SK-N-MC (cell line): Measurements from ENCODE around the gene ARHGAP23.
"Not testable (repeated sequence)": the region's sequence is repeated elsewhere in the genome, so short reads cannot be mapped to it uniquely, and the experiment has no call there.

Experiments
- DNase-seq: peaks from one replicate; pipeline ENCODE4 v3.0.0-alpha.2; 2011; ENCODE audit warnings: low read depth, low spot score
- H3K27ac ChIP-seq: fragments of 200-600 bp; sonication (generic); 2 replicates; pipeline ENCODE4 v1.5.1; 2016; ENCODE audit warnings: mixed run types
- H3K36me3 ChIP-seq: fragments of 200-600 bp; sonication (generic); 2 replicates; pipeline ENCODE4 v1.6.1; 2017; ENCODE audit warnings: antibody characterized with exemption, low read length, mixed read lengths; ENCODE audit not compliant: insufficient read depth
- H3K4me3 ChIP-seq: fragments of 200-600 bp; sonication (generic); 2 replicates; pipeline ENCODE4 v1.5.1; 2016
- H3K9ac ChIP-seq: fragments of 200-600 bp; sonication (generic); 2 replicates; pipeline ENCODE4 v1.8.0; 2017; ENCODE audit warnings: mixed run types, mixed read lengths; ENCODE audit not compliant: insufficient read length
- H3K9me3 ChIP-seq: fragments of 200-600 bp; sonication (generic); 2 replicates; pipeline ENCODE4 v1.6.1; 2017; ENCODE audit warnings: low read depth, mild to moderate bottlenecking, antibody characterized with exemption, low read length, moderate library complexity, mixed read lengths
- EZH2 ChIP-seq: fragments of 200-600 bp; sonication (generic); IDR thresholded peaks from one replicate; pipeline ENCODE4 v1.6.1; 2017; ENCODE audit warnings: antibody characterized with exemption
- FOXP2 ChIP-seq: optimal IDR thresholded peaks from 2 replicates; pipeline ENCODE3; 2011; ENCODE audit warnings: mild to moderate bottlenecking, moderate library complexity; ENCODE audit not compliant: insufficient read depth; ENCODE audit errors: extremely low read length, control extremely low read depth
- POLR2AphosphoS5 ChIP-seq: IDR thresholded peaks from 2 replicates; pipeline ENCODE4 v1.6.1; 2012; ENCODE audit warnings: mild to moderate bottlenecking, low read depth, low read length, borderline replicate concordance

Gene ARHGAP23

DNA sequence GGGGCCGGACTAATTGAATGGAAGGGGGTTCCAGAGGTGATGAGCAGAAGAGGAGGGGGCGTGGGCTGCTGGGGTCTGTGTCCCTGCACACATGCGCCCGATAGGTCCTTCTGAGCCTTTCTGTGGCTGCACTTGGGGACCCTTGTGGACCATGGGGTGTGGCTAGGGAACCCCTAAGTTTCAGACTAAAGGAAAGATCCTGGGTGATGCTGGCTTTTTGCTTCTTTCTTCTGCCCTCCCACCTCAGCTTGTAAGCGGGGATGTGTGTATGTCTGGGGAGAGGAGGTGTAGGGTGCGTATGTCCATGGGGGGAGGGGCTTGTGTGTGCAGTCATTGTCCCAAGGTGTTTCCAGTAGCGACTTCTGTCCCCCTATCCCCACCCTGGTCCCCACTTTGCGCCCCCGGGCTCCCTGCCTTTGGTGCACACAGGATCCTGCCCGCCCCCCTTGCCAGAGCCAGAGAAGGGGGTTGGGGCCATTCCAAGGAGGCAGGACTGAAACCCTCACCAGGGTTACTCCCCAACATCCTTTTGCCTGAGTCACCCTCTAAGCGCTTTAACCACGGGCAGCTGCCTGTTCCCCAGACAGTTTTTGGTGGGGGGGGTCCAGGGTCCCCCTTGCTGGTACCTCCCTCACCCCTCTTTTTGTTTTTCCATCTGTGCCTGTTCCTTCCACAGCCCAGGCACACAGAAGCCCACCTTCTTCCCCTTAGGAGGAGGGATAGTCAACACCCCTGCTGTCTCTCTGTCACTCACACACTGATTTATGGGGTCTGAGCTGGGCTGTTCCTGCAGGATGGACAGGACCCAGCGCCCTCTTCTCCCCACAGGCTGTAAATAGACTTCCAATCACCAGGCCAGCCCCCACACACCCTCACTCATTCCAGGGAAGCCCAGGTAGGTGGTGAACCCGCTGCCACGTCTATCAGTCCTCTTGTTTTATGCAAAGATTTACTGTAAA, 83.2 kb downstream of the ARHGAP23 start:
- Histone ChIP-seq H3K36me3 (no peaks in the 10 kb centered on the region), H3K27ac (no peak overlapping the region), H3K4me3 (peak overlapping the region; percentile 58), H3K9ac (no peak overlapping the region), H3K9me3 (no peaks in the 10 kb centered on the region)
- no peak for DNase-seq
- TF ChIP-seq POLR2AphosphoS5 = 0 out of 2 replicates have a peak, but pooled peaks have one; percentile 14
- TF ChIP-seq FOXP2 = no peak

DNA sequence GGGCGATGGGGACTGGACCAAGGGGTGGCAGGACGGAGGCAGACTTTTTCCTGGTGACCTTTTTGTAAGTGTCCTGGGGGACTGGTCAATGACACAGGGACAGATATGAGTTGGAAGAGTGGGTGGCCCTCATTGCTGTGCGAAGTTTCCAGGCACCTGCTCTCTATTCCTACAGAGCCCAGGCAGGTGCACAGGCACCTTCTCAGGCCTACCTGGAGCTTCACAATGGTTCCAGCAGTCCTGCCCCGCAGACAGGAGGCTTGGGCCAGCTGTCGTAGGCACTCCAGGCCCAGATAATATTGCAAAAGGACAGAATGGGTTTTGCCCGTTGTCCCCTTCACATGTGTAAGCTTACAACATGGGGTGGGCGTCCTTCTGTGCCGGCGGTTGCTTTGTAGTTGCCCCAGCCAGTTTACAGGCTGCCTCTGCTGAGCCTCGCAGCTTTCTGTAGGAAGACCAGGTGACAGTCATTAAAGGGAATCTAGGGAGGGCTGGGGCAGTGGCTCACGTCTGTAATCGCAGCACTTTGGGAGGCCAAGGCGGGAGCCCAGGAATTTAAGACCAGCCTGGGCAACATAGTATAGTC, 84.3 kb downstream of the ARHGAP23 start:
- H3K27ac ChIP-seq = no peak overlapping the region
- no peaks in the 10 kb centered on the region for H3K9me3 ChIP-seq
- no peaks in the 10 kb centered on the region for H3K36me3 ChIP-seq
- TF ChIP-seq FOXP2 (no peak), POLR2AphosphoS5 (no peak), EZH2 (no peak)
- H3K4me3 ChIP-seq = no peak overlapping the region
- H3K9ac ChIP-seq = no peak overlapping the region
- DNase-seq = no peak

DNA sequence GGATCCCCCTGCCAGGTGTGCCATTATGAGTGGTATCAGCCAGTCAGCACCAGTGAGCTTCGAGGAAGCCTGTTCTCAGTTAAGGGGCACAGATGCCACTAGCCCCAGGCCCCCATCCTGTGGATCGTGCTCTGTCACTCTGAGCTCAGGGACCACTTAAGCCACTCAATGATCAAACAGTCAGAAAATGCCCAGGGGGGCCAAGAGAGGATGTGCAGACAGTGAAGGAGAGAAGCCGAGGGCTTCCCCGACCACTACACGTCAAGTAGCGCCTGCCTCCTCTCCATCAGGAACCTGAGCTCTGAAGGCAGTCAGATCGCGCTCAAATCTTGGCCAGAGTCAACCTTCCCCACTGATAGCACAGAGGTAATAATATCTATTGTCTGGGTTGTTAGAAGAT, 98.3 kb downstream of the ARHGAP23 start:
- H3K36me3 ChIP-seq, H3K9ac ChIP-seq, H3K9me3 ChIP-seq, DNase-seq, H3K27ac ChIP-seq, H3K4me3 ChIP-seq: not testable (repeated sequence)

DNA sequence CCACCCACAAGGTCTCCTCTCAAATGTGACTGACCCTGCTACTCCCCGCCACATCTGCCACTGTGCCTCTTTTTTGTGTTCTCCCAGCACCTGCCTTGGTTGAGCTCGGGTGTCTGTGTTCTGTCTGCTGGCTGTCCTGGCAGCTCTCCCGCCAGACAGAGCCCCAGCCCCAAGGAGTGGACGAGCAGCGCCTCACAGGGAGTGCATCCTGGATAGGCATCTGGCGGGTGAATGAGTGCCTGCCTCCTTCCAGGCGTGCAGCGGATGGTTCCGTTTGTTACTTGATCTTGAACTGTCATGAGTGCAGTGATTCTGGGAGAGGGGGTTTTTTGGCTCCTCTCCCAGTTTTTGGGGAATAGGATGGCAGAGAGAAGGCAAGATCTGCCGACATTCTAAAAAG, 99.9 kb downstream of the ARHGAP23 start:
- not testable (repeated sequence) for H3K36me3 ChIP-seq, H3K9ac ChIP-seq, H3K27ac ChIP-seq, H3K9me3 ChIP-seq, H3K4me3 ChIP-seq, DNase-seq

DNA sequence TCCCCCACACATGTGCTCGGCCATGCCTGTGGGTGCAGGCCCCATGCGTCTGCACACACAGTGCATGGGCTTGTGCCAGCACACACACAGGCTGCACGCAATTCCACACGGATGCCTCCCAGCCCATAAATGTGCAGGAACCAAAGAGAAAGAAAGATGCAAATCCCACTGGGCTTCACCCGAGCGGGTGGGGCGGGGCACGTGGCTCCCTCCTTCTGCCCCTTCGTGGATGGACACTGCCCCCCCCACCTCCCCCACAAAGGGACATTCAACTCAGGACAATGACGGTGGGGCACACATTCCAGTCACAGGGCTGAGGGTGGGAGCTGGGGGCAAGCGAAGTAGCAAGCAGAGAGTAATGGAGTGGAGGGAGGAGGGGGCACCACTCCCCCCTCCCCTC, 102.6 kb downstream of the ARHGAP23 start:
- H3K36me3 ChIP-seq, DNase-seq, H3K9ac ChIP-seq, H3K4me3 ChIP-seq, H3K9me3 ChIP-seq, H3K27ac ChIP-seq: not testable (repeated sequence)

DNA sequence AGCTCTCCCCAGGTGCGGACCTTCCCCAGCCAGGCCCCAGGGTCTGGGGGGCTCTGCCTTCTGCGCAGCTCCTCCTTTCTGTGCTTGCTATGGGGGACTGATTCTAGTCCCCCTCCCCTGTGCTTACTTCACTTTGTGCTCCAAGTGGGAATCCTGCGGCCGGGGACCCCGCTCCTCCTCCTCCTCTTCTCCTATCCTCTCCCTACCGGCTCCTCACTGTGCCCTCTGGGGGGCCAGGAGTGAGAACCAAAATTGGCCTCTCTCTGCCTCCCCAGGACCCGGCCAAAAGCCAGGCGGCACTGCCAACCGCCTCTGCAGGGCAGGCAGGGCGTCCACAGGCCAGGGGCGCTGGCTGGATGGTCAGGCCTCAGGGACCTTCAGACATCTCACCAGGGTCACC, 103.5 kb downstream of the ARHGAP23 start:
- not testable (repeated sequence) for H3K9me3 ChIP-seq, H3K27ac ChIP-seq, H3K4me3 ChIP-seq, DNase-seq, H3K9ac ChIP-seq, H3K36me3 ChIP-seq

DNA sequence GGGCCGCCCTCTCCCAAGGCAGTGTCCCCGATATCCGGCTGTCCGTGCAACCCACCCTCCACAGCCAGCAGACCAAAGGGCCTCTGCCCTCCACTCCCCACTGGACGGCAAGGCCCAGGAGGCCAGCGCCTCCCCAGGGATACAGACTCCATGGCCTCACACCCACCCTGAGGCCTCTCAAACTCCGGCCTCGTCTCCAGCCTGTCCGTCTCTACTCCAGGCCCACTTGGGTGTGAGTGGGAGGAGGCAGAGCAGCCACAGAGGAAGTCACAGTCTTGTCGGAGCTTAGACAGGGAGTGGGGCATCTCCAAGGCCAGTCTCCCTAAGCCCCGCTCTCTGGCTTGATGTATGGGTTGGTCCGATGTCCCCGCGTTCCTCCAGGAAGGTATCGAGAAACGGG, 104.2 kb downstream of the ARHGAP23 start:
- DNase-seq = no peak
- TF ChIP-seq FOXP2 (no peak), EZH2 (no peak), POLR2AphosphoS5 (no peak)
- Histone ChIP-seq H3K9me3 (no peaks in the 10 kb centered on the region), H3K9ac (no peak overlapping the region), H3K4me3 (no peak overlapping the region), H3K36me3 (no peaks in the 10 kb centered on the region), H3K27ac (no peak overlapping the region)

DNA sequence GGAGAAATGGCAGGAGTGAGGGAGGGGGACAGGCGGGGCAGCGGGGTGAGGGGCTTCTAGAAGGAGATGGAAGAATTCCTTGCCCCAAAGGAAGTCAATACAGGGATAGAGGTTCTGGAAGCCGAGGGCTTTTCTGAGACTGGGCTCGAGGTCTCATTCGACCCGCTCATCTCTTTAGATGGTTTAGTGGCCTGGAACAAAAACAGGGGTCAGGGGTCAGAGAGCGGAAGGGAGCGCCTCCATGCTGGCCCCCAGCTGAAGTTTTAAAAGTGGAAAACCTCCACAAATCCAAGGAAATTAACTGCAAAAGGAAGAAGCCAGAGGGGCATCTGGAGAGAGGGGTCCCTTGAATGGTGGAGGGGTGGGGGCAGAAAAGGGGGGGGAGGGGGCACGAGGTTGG, 105.0 kb downstream of the ARHGAP23 start:
- H3K9me3 ChIP-seq = no peaks in the 10 kb centered on the region
- H3K27ac ChIP-seq = no peak overlapping the region
- H3K36me3 ChIP-seq = no peaks in the 10 kb centered on the region
- no peak for DNase-seq
- H3K9ac ChIP-seq = no peak overlapping the region
- TF ChIP-seq EZH2 = no peak
- TF ChIP-seq FOXP2 = no peak
- H3K4me3 ChIP-seq = no peak overlapping the region

DNA sequence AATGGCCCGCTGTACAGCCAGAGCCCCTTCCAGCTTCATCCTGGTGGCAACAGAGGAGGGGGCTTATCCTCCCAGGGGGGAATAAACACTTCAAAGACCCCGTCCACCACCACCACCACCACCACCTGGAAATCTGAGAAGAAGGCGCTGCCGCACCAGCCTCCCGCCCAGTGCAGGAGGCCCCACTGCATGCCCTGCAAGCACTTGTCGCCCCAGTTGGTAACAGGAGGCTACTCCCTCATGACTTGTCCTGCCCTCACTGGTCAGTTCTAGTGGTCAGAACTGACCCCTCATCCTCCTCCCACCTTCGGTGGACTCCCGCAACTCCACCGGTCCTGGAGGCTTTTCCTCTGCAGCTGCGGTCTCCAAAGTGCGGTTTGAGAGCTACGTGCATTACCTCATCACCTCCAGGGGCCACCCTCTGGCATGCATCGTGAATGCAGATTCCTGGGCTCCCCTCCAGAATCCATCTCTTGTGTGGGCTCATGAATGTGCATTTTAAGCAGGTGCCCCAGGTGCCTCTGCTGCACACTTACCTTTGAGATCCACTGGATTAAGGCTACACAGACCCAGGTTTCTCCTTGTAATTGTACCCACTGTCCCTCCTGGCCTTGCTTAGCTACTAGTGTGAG, 105.7 kb downstream of the ARHGAP23 start:
- no peaks in the 10 kb centered on the region for H3K36me3 ChIP-seq
- no peak overlapping the region for H3K9ac ChIP-seq
- no peak for DNase-seq
- H3K27ac ChIP-seq = no peak overlapping the region
- no peaks in the 10 kb centered on the region for H3K9me3 ChIP-seq
- H3K4me3 ChIP-seq = no peak overlapping the region
- TF ChIP-seq FOXP2 (no peak), EZH2 (no peak), POLR2AphosphoS5 (no peak)
